ENCODE data around the gene MSH4. TPM values are rescaled to one million over a fixed set of nuclear protein-coding genes. Genes with fewer than 3 reads are reported as not detected.

MSH4 gene
- total RNA-seq, 1 donor from 2014 or later, result 0.26 TPM

DNA sequence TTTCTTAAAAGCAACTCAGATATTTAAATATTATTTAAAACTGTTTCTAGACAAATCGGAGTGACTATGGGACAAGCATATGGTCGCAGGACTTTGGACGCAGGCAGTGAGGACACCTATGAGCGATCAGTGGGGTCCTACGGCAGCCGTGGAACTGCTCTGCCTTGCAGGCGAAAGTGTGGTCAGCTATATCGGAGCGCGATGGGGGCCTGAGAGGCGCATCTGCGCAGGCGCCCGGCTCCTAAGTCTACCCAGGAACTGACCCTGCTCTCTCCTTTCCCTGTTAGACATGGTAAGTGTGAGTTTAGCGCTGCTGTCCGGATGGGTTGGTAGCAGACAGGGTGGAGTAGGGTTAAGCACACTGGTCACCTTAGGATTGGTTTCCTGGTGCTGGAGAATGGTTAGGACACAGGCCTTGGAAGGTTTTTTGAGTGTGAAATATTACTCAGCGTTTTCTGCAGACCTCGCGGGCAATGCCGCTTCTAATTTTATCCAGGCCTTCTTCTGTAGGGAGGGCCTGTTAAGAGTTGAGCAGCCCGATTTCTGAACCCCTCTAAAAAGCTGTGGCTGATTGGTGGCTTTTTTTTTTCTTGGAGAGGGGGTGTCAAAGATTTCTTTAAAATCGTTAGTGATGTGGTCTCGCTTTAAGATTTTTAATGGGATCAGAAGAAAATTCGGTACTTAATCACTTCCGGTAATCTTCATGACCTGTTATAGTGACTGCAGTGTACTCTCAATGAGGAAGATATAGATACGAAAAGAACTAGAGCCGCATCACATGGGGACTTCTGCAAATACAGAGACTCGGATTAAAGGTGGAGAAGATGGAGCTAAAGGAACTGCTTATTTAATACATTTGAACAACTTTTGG lies 10.5 kb upstream of the MSH4 start, which contains the start of gene RABGGTB:
RABGGTB (plus strand) TSS at position 274 of the 871 bp plus-strand sequence; CDS start at position 290, 16 bp downstream.
- H3K4me3 ChIP-seq (ENCODE audit: low read depth, low read length), result peak within 1 kb of the TSS; percentile 70
- DNase-seq (ENCODE audit: low read depth), result peak; percentile 88
- no peaks in the 10 kb centered on the region for H3K27me3 ChIP-seq (ENCODE audit: control insufficient read depth, insufficient read depth, low read length)
- peaks cover 7% of the 10 kb centered on the region for H3K36me3 ChIP-seq (ENCODE audit: control insufficient read depth, insufficient read depth, low read length)
- FAIRE-seq, result no peak
- TF ChIP-seq, protein P1, sequence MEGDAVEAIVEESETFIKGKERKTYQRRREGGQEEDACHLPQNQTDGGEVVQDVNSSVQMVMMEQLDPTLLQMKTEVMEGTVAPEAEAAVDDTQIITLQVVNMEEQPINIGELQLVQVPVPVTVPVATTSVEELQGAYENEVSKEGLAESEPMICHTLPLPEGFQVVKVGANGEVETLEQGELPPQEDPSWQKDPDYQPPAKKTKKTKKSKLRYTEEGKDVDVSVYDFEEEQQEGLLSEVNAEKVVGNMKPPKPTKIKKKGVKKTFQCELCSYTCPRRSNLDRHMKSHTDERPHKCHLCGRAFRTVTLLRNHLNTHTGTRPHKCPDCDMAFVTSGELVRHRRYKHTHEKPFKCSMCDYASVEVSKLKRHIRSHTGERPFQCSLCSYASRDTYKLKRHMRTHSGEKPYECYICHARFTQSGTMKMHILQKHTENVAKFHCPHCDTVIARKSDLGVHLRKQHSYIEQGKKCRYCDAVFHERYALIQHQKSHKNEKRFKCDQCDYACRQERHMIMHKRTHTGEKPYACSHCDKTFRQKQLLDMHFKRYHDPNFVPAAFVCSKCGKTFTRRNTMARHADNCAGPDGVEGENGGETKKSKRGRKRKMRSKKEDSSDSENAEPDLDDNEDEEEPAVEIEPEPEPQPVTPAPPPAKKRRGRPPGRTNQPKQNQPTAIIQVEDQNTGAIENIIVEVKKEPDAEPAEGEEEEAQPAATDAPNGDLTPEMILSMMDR (IDR thresholded peaks at IDR 0.05; ENCODE audit: insufficient read depth, low read length, severe bottlenecking), result no peak

DNA sequence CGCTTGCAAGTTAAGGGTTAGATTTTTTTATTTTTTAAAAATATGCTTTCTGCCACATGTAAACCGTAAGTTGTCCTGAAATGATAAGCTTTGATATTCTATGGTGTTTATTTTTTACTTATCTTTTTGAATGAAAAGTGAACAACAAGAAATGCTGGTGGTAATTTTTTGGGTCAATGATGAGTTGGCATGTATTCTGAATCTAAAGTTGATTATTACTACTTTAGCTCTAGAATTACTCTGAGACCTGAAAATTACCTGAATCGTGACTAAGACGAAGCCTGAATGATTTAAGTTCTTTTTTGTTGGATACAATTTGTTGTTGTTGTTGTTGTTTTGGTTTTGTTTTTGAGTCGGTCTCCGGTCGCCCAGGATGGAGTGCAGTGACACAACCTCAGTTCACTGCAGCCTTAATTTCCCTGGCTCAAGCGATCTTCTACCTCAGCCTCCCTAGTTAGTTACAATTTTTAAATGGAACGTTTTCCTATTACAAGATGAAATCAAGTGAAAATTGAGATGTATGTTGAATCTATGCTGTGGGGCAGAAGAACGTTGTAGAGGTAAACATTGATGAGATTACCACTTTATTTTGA lies 9.7 kb upstream of the MSH4 start:
- DNase-seq (ENCODE audit: low read depth) (no peak), FAIRE-seq (no peak)
- Histone ChIP-seq H3K27me3 (ENCODE audit: control insufficient read depth, insufficient read depth, low read length) (no peaks in the 10 kb centered on the region), H3K4me3 (ENCODE audit: low read depth, low read length) (peak overlapping the region; percentile 70), H3K36me3 (ENCODE audit: control insufficient read depth, insufficient read depth, low read length) (peaks cover 7% of the 10 kb centered on the region)
- TF ChIP-seq, protein P1 (IDR thresholded peaks at IDR 0.05; ENCODE audit: insufficient read depth, low read length, severe bottlenecking), result no peak

DNA sequence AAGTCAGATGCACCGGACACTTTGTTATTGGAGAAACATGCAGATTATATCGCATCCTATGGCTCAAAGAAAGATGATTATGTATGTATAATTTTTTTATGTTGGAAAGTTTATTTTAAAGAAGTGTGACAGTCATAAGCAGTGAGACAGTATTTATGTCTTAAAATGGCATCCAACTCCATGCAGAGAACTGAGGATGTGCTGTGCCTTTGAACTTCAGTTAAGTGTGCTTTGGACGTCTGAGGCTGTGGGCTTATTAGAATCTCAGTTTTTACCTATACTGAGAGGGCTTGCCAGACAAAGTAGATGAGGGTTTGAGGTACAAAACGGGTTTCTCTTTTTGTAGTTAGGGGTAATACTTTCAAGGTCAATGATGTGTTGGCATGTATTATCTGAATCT lies 9.2 kb upstream of the MSH4 start:
- Histone ChIP-seq H3K4me3 (ENCODE audit: low read depth, low read length) (peak overlapping the region; percentile 70), H3K36me3 (ENCODE audit: control insufficient read depth, insufficient read depth, low read length) (peaks cover 10% of the 10 kb centered on the region), H3K27me3 (ENCODE audit: control insufficient read depth, insufficient read depth, low read length) (no peaks in the 10 kb centered on the region)
- FAIRE-seq (no peak), DNase-seq (ENCODE audit: low read depth) (no peak)
- TF ChIP-seq, protein P1 (IDR thresholded peaks at IDR 0.05; ENCODE audit: insufficient read depth, low read length, severe bottlenecking), result no peak

DNA sequence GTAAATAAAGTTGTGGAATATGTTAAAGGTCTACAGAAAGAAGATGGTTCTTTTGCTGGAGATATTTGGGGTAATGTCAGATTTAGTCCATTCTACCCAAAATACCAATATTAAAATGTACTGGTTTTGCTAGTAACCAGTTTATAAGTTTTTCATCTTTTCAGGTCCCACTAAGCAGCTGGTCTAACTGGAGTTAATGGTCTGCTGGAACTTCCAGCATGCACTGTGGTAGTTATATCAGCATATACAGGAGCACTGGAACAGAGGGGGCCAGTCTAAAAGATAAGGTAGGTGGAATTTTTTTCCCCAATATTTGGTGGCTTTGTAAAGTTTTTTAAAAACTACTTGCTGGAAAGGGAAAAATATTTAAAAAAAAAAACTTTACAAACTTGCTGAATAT lies 6.7 kb upstream of the MSH4 start:
- peaks cover 14% of the 10 kb centered on the region for H3K36me3 ChIP-seq (ENCODE audit: control insufficient read depth, insufficient read depth, low read length)
- no peaks in the 10 kb centered on the region for H3K27me3 ChIP-seq (ENCODE audit: control insufficient read depth, insufficient read depth, low read length)
- TF ChIP-seq, protein P1 (IDR thresholded peaks at IDR 0.05; ENCODE audit: insufficient read depth, low read length, severe bottlenecking), result no peak
- H3K4me3 ChIP-seq (ENCODE audit: low read depth, low read length), result no peak overlapping the region
- no peak for FAIRE-seq
- no peak for DNase-seq (ENCODE audit: low read depth)

DNA sequence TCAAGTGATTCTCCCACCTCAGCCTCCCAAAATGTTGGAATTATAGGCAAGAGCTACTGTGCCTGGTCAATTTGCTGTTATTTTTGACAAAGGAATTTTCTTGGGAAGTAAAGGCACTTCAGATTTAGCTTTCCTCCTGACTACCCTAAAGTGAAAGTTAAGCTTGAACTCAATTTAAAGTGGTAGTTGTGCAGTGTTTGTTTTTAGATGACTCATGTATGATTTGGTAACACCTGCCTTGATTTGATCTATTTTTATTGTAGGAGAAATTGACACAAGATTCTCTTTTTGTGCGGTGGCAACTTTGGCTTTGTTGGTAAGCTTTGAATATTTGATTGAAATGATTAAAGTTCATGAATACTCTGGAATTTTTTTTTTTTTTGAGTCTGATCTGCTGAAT lies 5.7 kb upstream of the MSH4 start:
- FAIRE-seq (no peak), DNase-seq (ENCODE audit: low read depth) (peak; percentile 64)
- Histone ChIP-seq H3K4me3 (ENCODE audit: low read depth, low read length) (no peak overlapping the region), H3K27me3 (ENCODE audit: control insufficient read depth, insufficient read depth, low read length) (no peaks in the 10 kb centered on the region), H3K36me3 (ENCODE audit: control insufficient read depth, insufficient read depth, low read length) (peaks cover 14% of the 10 kb centered on the region)
- TF ChIP-seq, protein P1 (IDR thresholded peaks at IDR 0.05; ENCODE audit: insufficient read depth, low read length, severe bottlenecking), result no peak

Measured in bronchial epithelial cell (primary cell).